Measurements from ENCODE around the gene PACSIN2.
A peak's percentile ranks its signal among the peaks of the same experiment; 100 is the strongest.
"Not testable (repeated sequence)": the region's sequence is repeated elsewhere in the genome, so short reads cannot be mapped to it uniquely, and the experiment has no call there.

PACSIN2 gene

GRCh38 chr22:42959576-42960509, 55.1 kb downstream of the PACSIN2 start:
- Histone ChIP-seq H3K36me3 (ENCODE audit: control insufficient read depth, insufficient read depth, low read length) (no peaks in the 10 kb centered on the region), H3K27me3 (ENCODE audit: control insufficient read depth, insufficient read depth, low read length, poor library complexity, severe bottlenecking) (no peaks in the 10 kb centered on the region), H3K9me3 (ENCODE audit: control insufficient read depth, low read length) (no peaks in the 10 kb centered on the region), H3K27ac (ENCODE audit: insufficient read depth, low read depth, low read length, poor library complexity, severe bottlenecking) (peak overlapping the region; percentile 67), H3K4me3 (ENCODE audit: insufficient read depth, low read depth, low read length) (no peak overlapping the region), H3K4me1 (ENCODE audit: control insufficient read depth, insufficient read depth, low read length) (peaks cover 19% of the 10 kb centered on the region)
- WGBS, 2 experiments = 75 to 77% methylated on average over 13 of the region's 13 CpGs

GRCh38 chr22:42958937-42959336, 56.0 kb downstream of the PACSIN2 start:
- H3K36me3 ChIP-seq (ENCODE audit: control insufficient read depth, insufficient read depth, low read length) = no peaks in the 10 kb centered on the region
- no peak overlapping the region for H3K27ac ChIP-seq (ENCODE audit: insufficient read depth, low read depth, low read length, poor library complexity, severe bottlenecking)
- WGBS, 2 experiments = 91 to 92% methylated on average over 6 of the region's 6 CpGs
- peaks cover 18% of the 10 kb centered on the region for H3K4me1 ChIP-seq (ENCODE audit: control insufficient read depth, insufficient read depth, low read length)
- H3K4me3 ChIP-seq (ENCODE audit: insufficient read depth, low read depth, low read length) = no peak overlapping the region
- no peaks in the 10 kb centered on the region for H3K27me3 ChIP-seq (ENCODE audit: control insufficient read depth, insufficient read depth, low read length, poor library complexity, severe bottlenecking)
- H3K9me3 ChIP-seq (ENCODE audit: control insufficient read depth, low read length) = no peaks in the 10 kb centered on the region

DNA sequence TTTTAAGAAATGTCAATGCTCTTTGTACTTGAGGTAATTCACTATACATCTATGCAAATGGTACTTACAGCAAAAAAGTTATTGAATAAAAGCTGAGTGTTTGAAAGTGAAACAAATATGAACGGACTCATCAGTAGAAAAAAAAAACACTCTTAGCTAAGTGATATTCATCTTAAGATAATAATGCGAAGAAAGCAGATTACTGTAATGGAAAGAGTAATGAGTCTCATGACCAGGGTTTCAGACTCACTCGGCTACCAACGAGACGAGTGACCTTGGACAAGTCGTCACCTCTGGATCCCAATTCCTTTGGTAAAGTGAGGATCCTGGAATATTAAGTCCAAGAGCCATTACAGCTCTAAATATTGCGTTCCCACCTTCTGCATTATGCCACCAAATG, 57.0 kb downstream of the PACSIN2 start:
- Histone ChIP-seq H3K27ac (ENCODE audit: insufficient read depth, low read depth, low read length, poor library complexity, severe bottlenecking) (no peak overlapping the region), H3K36me3 (ENCODE audit: control insufficient read depth, insufficient read depth, low read length) (no peaks in the 10 kb centered on the region), H3K27me3 (ENCODE audit: control insufficient read depth, insufficient read depth, low read length, poor library complexity, severe bottlenecking) (no peaks in the 10 kb centered on the region), H3K4me1 (ENCODE audit: control insufficient read depth, insufficient read depth, low read length) (peaks cover 18% of the 10 kb centered on the region), H3K9me3 (ENCODE audit: control insufficient read depth, low read length) (no peaks in the 10 kb centered on the region), H3K4me3 (ENCODE audit: insufficient read depth, low read depth, low read length) (no peak overlapping the region)
- 95 to 96% methylated on average over 6 to 7 of the region's 7 CpGs for WGBS, 2 experiments

DNA sequence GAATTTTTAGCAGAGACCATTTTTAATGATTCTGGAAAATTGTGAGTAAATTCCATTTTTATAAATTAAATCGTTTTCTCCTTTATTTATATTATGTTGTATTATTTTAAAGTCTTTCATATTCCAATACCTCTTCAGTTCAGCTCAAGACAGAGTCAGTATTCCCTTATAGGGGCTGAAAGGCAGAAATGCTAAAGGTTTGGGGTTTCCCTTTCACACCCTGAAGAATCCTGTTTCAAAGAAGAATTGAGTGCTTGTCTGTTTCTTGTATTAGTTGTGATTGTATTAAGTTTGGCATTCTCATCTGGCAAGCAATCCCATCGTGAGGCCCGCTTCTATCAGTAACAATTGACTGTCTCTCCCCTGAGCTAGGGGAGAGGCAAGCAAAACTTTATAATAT, 57.4 kb downstream of the PACSIN2 start:
- Histone ChIP-seq H3K9me3 (ENCODE audit: control insufficient read depth, low read length) (no peaks in the 10 kb centered on the region), H3K36me3 (ENCODE audit: control insufficient read depth, insufficient read depth, low read length) (no peaks in the 10 kb centered on the region), H3K4me1 (ENCODE audit: control insufficient read depth, insufficient read depth, low read length) (peaks cover 18% of the 10 kb centered on the region), H3K27ac (ENCODE audit: insufficient read depth, low read depth, low read length, poor library complexity, severe bottlenecking) (no peak overlapping the region), H3K4me3 (ENCODE audit: insufficient read depth, low read depth, low read length) (no peak overlapping the region), H3K27me3 (ENCODE audit: control insufficient read depth, insufficient read depth, low read length, poor library complexity, severe bottlenecking) (no peaks in the 10 kb centered on the region)
- WGBS, 2 experiments = 84 to 100% methylated on average over 2 of the region's 3 CpGs

DNA sequence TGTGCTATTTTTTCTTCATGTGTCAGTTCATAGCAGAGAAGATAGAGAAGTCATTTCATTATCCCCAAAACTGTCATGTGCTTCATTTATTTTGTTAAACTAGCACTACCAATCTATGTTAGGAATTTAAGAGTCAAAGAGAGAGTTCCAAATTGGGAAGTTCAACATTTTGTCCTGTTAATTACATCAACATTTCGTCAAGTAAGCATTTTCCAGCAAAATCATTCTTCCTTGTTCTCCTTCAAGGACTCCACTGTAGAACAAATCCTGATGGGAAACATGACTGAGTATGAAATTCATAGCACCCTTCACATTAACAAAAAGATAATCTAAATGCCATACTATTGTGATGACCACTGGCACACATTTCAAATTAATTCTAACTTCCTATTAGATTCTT, 59.1 kb downstream of the PACSIN2 start:
- Histone ChIP-seq H3K4me3 (ENCODE audit: insufficient read depth, low read depth, low read length) (no peak overlapping the region), H3K36me3 (ENCODE audit: control insufficient read depth, insufficient read depth, low read length) (no peaks in the 10 kb centered on the region), H3K27me3 (ENCODE audit: control insufficient read depth, insufficient read depth, low read length, poor library complexity, severe bottlenecking) (no peaks in the 10 kb centered on the region), H3K27ac (ENCODE audit: insufficient read depth, low read depth, low read length, poor library complexity, severe bottlenecking) (no peak overlapping the region), H3K9me3 (ENCODE audit: control insufficient read depth, low read length) (no peaks in the 10 kb centered on the region), H3K4me1 (ENCODE audit: control insufficient read depth, insufficient read depth, low read length) (peaks cover 18% of the 10 kb centered on the region)
- 93 to 96% methylated on average over 1 of the region's 1 CpG for WGBS, 2 experiments

- Histone ChIP-seq H3K27ac (ENCODE audit: insufficient read depth, low read depth, low read length, poor library complexity, severe bottlenecking) (no peak overlapping the region), H3K4me1 (ENCODE audit: control insufficient read depth, insufficient read depth, low read length) (peaks cover 16% of the 10 kb centered on the region), H3K27me3 (ENCODE audit: control insufficient read depth, insufficient read depth, low read length, poor library complexity, severe bottlenecking) (no peaks in the 10 kb centered on the region), H3K4me3 (ENCODE audit: insufficient read depth, low read depth, low read length) (no peak overlapping the region), H3K36me3 (ENCODE audit: control insufficient read depth, insufficient read depth, low read length) (no peaks in the 10 kb centered on the region), H3K9me3 (ENCODE audit: control insufficient read depth, low read length) (no peaks in the 10 kb centered on the region)
- 93 to 96% methylated on average over 8 of the region's 8 CpGs for WGBS, 2 experiments
Observed at GRCh38 chr22:42955087-42955635, 59.8 kb downstream of the PACSIN2 start.

DNA sequence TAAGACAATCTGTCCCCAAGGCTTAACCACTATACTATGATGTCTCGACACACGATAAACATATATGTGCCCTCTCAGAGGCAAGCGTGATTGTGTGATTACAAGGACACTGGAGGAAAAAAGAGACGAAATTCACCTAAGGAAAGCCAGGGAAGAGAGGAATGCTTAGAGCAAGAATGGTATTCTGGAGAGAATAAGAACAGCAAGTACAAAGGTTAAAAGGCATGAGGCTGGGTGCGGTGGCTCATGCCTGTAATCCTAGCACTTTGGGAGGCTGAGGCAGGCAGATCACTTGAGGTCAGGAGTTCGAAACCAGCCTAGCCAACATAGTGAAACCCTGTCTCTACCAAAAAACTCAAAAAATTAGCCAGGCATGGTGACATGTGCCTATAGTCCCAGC, 61.2 kb downstream of the PACSIN2 start:
- 92 to 93% methylated on average over 6 of the region's 6 CpGs for WGBS, 2 experiments

GRCh38 chr22:42951093-42951710, 63.7 kb downstream of the PACSIN2 start:
- Histone ChIP-seq H3K4me1 (ENCODE audit: control insufficient read depth, insufficient read depth, low read length) (peaks cover 21% of the 10 kb centered on the region), H3K27ac (ENCODE audit: insufficient read depth, low read depth, low read length, poor library complexity, severe bottlenecking) (no peak overlapping the region), H3K9me3 (ENCODE audit: control insufficient read depth, low read length) (no peaks in the 10 kb centered on the region), H3K27me3 (ENCODE audit: control insufficient read depth, insufficient read depth, low read length, poor library complexity, severe bottlenecking) (no peaks in the 10 kb centered on the region), H3K4me3 (ENCODE audit: insufficient read depth, low read depth, low read length) (no peak overlapping the region), H3K36me3 (ENCODE audit: control insufficient read depth, insufficient read depth, low read length) (no peaks in the 10 kb centered on the region)
- WGBS, 2 experiments = 81 to 83% methylated on average over 13 of the region's 13 CpGs

More for the DNA sequence above, 61.2 kb downstream of the PACSIN2 start:
- not testable (repeated sequence) for H3K9me3 ChIP-seq (ENCODE audit: control insufficient read depth, low read length); H3K36me3 ChIP-seq (ENCODE audit: control insufficient read depth, insufficient read depth, low read length); H3K27ac ChIP-seq (ENCODE audit: insufficient read depth, low read depth, low read length, poor library complexity, severe bottlenecking); H3K4me3 ChIP-seq (ENCODE audit: insufficient read depth, low read depth, low read length); H3K27me3 ChIP-seq (ENCODE audit: control insufficient read depth, insufficient read depth, low read length, poor library complexity, severe bottlenecking)
- peaks cover 11% of the 10 kb centered on the region for H3K4me1 ChIP-seq (ENCODE audit: control insufficient read depth, insufficient read depth, low read length)

DNA sequence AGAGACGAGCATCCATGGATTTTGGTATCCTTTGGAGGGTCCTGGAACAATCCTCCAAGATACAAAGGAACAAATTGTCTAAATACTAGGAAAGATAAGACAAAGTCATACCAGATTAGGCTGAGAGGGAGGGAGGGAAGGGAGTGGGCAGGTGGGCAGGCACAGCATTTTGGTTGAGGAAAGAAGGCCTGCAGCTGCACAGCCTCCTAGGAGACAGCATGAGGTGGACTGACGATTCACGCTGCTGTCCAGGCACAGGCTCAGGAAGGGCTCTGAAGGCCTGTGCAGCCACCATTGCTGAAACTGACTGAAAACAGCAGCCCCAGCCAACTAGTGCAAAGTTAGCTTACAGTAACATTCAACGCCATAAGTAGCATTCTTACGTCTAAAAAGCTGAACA, 64.7 kb downstream of the PACSIN2 start:
- Histone ChIP-seq H3K27ac (ENCODE audit: insufficient read depth, low read depth, low read length, poor library complexity, severe bottlenecking) (no peak overlapping the region), H3K27me3 (ENCODE audit: control insufficient read depth, insufficient read depth, low read length, poor library complexity, severe bottlenecking) (no peaks in the 10 kb centered on the region), H3K4me3 (ENCODE audit: insufficient read depth, low read depth, low read length) (no peak overlapping the region), H3K4me1 (ENCODE audit: control insufficient read depth, insufficient read depth, low read length) (peaks cover 21% of the 10 kb centered on the region), H3K9me3 (ENCODE audit: control insufficient read depth, low read length) (no peaks in the 10 kb centered on the region), H3K36me3 (ENCODE audit: control insufficient read depth, insufficient read depth, low read length) (no peaks in the 10 kb centered on the region)
- WGBS, 2 experiments = 83 to 85% methylated on average over 4 to 5 of the region's 5 CpGs

DNA sequence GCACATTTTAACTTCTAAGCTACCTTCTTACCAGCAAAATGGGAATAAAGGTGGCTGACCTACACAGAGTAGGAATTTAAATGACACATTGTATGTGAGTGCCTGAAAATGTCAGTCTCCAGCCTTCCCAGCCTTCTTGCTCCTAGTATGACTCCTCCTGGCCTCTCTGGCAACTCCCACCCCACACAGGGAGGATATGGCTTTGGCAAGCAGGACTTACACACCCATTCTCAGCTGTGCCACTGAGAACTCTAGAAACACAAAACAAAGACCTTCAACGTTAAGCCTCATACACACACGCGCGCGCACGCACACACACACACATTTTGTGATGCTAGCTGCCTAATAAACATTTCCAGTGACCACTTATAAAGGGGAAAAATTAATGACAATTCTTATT, 65.8 kb downstream of the PACSIN2 start:
- 90 to 95% methylated on average over 6 of the region's 6 CpGs for WGBS, 2 experiments
- H3K27me3 ChIP-seq (ENCODE audit: control insufficient read depth, insufficient read depth, low read length, poor library complexity, severe bottlenecking) = no peaks in the 10 kb centered on the region
- no peaks in the 10 kb centered on the region for H3K9me3 ChIP-seq (ENCODE audit: control insufficient read depth, low read length)
- no peak overlapping the region for H3K27ac ChIP-seq (ENCODE audit: insufficient read depth, low read depth, low read length, poor library complexity, severe bottlenecking)
- H3K36me3 ChIP-seq (ENCODE audit: control insufficient read depth, insufficient read depth, low read length) = no peaks in the 10 kb centered on the region
- peaks cover 21% of the 10 kb centered on the region for H3K4me1 ChIP-seq (ENCODE audit: control insufficient read depth, insufficient read depth, low read length)
- H3K4me3 ChIP-seq (ENCODE audit: insufficient read depth, low read depth, low read length) = no peak overlapping the region

Data from ectodermal cell (in vitro differentiated cells).